Measurements from ENCODE around the gene SMYD3.
"Not testable (repeated sequence)": the region's sequence is repeated elsewhere in the genome, so short reads cannot be mapped to it uniquely, and the experiment has no call there.

The SMYD3 gene

DNA sequence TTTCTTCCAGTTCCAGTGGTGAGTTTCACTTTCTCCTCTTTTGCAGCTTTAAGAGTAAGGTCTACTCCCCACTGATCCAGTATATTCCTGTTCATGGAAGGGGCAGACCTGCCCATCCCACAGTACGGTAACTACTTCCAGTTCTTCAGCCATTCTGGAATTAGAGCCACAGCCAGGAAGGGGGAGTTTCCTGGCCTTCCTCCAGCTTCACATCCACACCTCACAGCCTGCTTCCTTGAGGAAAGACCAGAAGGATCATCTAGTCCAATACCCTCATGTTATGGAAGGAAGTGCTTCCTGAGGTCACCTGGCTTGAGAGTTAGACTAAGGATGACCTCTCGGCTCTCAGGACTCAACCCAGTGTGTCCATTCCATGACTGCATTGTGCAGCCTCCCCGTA lies 754.5 kb downstream of the SMYD3 start:
- Mint-ChIP-seq H3K27me3 (no peaks in the 10 kb centered on the region), H3K36me3 (peaks cover 2% of the 10 kb centered on the region), H3K27ac (no peak overlapping the region), H3K9me3 (peaks cover 9% of the 10 kb centered on the region), H3K4me1 (no peaks in the 10 kb centered on the region), H3K4me3 (no peak overlapping the region)
- CTCF ChIA-PET: no interaction called here
- no peak for DNase-seq

DNA sequence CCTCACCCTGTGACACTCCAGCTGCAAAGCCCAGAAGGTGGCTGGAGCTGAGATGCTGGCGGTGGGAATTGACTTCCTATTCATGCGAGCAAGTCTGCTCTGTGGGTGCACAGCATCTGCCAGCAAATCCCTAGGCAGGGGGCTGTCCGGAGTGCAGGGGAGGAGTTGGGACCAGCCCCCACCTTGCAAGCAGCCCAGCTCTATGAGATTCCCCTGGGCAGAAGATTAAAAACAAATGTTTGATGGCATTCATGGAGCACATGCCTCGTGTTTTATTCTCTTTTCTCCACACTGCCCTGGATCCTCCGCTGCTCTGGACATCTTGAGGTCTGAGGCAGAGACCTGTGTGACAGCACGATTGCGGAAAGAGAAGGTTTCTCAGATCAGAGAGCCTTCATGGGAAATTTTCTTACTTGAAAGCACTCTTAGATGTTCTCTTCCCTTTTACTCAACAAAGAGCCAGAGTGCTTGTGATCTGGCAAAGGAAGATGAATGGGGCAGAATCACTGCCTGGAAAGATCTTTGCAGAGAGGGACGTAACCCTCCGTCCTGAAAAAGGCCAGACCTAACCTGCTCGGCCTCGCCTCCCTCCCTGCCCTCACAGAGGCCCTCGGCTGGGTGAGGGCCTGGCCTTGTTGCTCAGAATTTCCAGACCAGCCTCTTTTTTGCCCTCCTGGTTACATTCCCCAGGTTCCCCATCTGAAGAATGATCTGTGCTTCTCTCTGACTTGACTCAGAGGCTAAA lies 755.2 kb downstream of the SMYD3 start:
- H3K27ac Mint-ChIP-seq: no peak overlapping the region
- H3K27me3 Mint-ChIP-seq: no peaks in the 10 kb centered on the region
- peaks cover 4% of the 10 kb centered on the region for H3K36me3 Mint-ChIP-seq
- no peaks in the 10 kb centered on the region for H3K4me1 Mint-ChIP-seq
- no peak for DNase-seq
- H3K9me3 Mint-ChIP-seq: peaks cover 11% of the 10 kb centered on the region
- CTCF ChIA-PET: no interaction called here
- no peak overlapping the region for H3K4me3 Mint-ChIP-seq

DNA sequence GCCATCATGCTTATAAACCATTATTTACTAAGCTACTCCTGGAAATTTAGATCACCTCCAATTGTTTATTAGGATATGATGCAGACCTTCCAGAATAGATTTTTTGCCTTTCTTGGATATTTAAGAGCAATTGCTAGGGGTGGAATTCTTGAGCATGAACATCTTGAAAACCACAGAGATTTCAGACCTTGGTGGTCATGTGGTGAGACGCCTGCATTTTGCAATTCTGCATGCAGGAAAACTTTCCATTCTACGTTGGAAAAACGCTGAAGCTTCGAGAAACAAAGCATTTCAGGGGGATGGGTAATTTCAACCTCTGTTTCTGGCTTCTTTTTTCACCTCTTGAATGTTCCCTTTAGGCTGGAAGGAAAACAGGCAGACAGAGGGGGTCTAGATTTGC lies 756.0 kb downstream of the SMYD3 start:
- Mint-ChIP-seq H3K4me3 (no peak overlapping the region), H3K4me1 (no peaks in the 10 kb centered on the region), H3K9me3 (peaks cover 11% of the 10 kb centered on the region), H3K27ac (no peak overlapping the region), H3K27me3 (no peaks in the 10 kb centered on the region), H3K36me3 (peaks cover 4% of the 10 kb centered on the region)
- CTCF ChIA-PET: no interaction called here
- no peak for DNase-seq

DNA sequence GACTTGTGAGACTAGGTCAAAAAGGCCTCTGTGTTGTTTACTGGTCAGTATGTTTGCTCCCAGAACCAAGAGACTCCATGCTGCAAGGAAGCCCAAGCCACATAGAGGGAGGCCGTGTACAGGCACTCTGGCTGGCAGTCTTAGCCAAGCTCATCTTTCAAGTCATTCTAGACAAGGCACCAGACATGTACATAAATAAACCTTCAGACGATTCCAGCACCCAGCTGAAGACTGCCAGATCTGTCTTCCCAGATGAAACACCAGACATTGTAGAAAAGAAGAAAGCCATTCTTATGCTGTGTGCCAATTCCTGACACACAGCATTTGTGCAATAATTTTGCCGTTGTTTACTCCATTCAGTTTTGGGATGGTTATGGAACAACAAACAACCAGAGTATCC lies 756.8 kb downstream of the SMYD3 start:
- CTCF ChIA-PET: no interaction called here
- Mint-ChIP-seq H3K4me3 (no peak overlapping the region), H3K36me3 (peaks cover 4% of the 10 kb centered on the region), H3K9me3 (peaks cover 10% of the 10 kb centered on the region), H3K27me3 (no peaks in the 10 kb centered on the region), H3K27ac (no peak overlapping the region), H3K4me1 (no peaks in the 10 kb centered on the region)
- no peak for DNase-seq

DNA sequence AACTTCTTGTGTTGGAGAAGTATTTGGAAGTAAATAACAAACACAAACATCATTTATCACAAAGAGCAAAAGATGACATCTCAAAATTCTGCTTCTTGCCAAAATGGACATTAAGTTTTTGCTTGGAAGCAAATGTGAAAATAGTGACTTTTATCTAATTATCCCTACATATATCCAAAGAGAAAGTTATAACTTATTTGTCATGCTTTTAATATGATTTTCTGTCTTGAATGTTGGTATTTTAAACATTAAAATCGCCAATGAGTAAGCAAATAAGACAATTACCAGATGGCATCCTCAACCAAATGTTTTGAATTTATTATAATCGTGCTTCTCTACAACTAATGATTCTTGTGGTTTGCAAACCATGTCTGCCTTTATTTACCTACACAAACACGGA lies 758.0 kb downstream of the SMYD3 start:
- Mint-ChIP-seq H3K4me1 (no peaks in the 10 kb centered on the region), H3K27ac (no peak overlapping the region), H3K9me3 (peaks cover 9% of the 10 kb centered on the region), H3K27me3 (no peaks in the 10 kb centered on the region), H3K4me3 (no peak overlapping the region), H3K36me3 (peaks cover 4% of the 10 kb centered on the region)
- CTCF ChIA-PET: no interaction called here
- DNase-seq: no peak

DNA sequence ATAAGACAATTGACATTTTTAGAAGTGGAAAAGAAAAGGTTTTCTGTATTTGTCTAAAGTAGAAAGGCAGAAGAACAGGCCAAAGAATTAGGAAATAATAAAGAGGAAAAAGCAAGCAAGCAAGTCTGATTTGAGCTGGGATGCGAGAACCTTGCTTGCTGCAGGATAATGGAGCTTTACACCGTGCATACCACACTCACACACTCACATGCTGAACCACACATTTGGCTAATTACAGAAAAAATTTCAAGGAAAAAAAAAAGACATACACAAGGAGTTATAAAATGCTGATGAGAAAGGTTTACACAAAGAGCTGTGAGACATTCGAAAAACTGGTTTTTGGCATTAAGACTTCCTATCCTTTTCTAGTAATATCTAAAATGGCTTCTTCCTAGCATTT lies 758.4 kb downstream of the SMYD3 start:
- no peaks in the 10 kb centered on the region for H3K4me1 Mint-ChIP-seq
- no peak overlapping the region for H3K27ac Mint-ChIP-seq
- CTCF ChIA-PET: no interaction called here
- DNase-seq: no peak
- peaks cover 4% of the 10 kb centered on the region for H3K36me3 Mint-ChIP-seq
- H3K4me3 Mint-ChIP-seq: no peak overlapping the region
- H3K9me3 Mint-ChIP-seq: peaks cover 9% of the 10 kb centered on the region
- no peaks in the 10 kb centered on the region for H3K27me3 Mint-ChIP-seq

DNA sequence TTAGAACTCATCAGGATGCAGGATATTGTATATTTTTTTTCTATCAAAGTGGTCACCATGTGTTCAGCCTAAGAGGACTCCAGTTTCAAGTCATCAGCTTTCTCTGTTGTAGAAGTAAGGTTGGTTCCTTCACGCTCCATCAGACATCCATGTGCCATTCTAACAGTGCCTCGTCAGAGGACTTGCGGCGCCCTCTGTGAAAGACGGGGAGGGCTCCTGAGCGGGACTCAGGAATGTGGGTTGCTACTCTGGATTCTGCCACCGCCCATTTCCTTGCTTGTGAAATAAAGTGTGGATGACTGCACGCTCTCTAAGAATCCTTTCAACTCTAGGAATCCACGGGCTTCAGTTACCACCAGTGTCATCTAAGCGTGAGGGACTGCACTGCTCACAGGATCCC lies 758.8 kb downstream of the SMYD3 start:
- CTCF ChIA-PET: no interaction called here
- peaks cover 4% of the 10 kb centered on the region for H3K36me3 Mint-ChIP-seq
- peaks cover 9% of the 10 kb centered on the region for H3K9me3 Mint-ChIP-seq
- H3K27me3 Mint-ChIP-seq: no peaks in the 10 kb centered on the region
- no peak overlapping the region for H3K27ac Mint-ChIP-seq
- no peak for DNase-seq
- H3K4me3 Mint-ChIP-seq: no peak overlapping the region
- H3K4me1 Mint-ChIP-seq: no peaks in the 10 kb centered on the region

DNA sequence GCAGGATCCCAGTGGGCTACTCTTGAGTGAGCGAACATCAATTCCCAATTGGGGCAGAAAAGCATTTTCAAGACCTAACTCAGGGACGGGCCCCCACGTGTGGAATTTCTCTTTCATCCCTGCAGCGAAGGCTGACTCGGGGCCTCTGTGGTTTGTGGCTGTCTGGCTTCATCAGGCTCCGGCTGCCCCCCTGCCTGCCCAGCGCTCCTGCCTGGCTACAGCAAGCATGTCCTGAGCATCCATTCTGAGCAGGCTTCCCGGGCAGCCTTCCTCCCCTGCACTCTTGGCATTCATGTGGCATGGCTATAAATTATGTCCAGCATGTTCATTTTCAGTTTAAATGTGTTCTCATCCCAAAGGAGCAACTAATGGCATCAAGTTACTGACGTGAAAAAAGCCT lies 764.2 kb downstream of the SMYD3 start:
- CTCF ChIA-PET: no interaction called here
- Mint-ChIP-seq H3K27ac (no peak overlapping the region), H3K36me3 (peaks cover 1% of the 10 kb centered on the region), H3K9me3 (peaks cover 11% of the 10 kb centered on the region), H3K27me3 (no peaks in the 10 kb centered on the region), H3K4me1 (no peaks in the 10 kb centered on the region), H3K4me3 (no peak overlapping the region)
- no peak for DNase-seq

DNA sequence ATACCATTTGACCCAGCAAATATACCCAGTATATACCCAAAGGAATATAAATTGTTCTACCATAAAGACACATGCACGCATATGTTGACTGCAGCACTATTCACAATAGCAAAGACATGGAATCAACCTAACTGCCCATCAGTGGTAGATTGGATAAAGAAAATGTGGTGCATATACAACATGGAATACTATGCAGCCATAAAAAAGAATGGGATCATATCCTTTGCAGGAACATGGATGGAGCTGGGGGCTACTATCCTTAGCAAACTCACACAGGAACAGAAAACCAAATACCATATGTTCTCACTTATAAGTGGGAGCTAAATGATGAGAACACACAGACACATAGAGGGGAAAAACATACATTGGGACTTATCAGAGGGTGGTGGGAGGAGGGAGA lies 766.7 kb downstream of the SMYD3 start:
- CTCF ChIA-PET, H3K27ac Mint-ChIP-seq, H3K36me3 Mint-ChIP-seq, H3K27me3 Mint-ChIP-seq, H3K4me1 Mint-ChIP-seq, H3K4me3 Mint-ChIP-seq, H3K9me3 Mint-ChIP-seq, DNase-seq: not testable (repeated sequence)

DNA sequence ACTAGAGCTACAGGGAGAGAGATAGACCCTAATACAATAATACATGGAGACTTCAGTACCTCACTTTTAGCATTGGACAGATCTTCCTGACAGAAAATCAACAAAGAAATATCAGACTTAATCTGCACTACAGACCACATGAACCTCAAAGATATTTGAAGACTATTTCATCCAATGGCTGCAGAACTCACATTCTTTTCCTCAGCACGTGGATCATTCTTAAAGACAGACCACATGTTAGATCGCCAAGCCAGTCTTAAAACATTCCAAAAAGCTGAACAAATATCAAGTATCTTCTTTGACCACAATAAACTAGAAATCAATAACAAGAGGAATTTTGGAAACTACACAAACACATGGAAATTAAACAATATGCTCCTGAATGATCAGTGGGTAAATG lies 776.3 kb downstream of the SMYD3 start:
- CTCF ChIA-PET: no interaction called here
- no peaks in the 10 kb centered on the region for H3K27me3 Mint-ChIP-seq
- no peak overlapping the region for H3K4me3 Mint-ChIP-seq
- H3K27ac Mint-ChIP-seq: no peak overlapping the region
- H3K36me3 Mint-ChIP-seq: no peaks in the 10 kb centered on the region
- H3K4me1 Mint-ChIP-seq: no peaks in the 10 kb centered on the region
- peaks cover 11% of the 10 kb centered on the region for H3K9me3 Mint-ChIP-seq
- DNase-seq: no peak

DNA sequence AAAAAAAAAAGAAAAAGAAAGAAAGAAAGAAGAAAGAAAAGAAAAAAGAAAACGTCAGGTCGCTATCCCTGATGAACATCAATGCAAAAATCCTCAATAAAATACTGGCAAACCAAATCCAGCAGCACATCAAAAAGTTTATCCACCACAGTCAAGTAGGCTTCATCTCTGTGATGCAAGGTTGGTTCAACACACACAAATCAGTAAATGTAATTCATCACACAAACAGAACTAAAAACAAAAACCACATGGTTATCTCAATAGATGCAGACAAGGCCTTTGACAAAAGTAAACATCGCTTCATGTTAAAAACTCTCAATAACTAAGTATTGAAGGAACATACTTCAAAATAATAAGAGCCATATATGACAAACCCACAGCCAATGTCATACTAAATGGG lies 779.0 kb downstream of the SMYD3 start:
- not testable (repeated sequence) for DNase-seq, H3K27ac Mint-ChIP-seq

DNA sequence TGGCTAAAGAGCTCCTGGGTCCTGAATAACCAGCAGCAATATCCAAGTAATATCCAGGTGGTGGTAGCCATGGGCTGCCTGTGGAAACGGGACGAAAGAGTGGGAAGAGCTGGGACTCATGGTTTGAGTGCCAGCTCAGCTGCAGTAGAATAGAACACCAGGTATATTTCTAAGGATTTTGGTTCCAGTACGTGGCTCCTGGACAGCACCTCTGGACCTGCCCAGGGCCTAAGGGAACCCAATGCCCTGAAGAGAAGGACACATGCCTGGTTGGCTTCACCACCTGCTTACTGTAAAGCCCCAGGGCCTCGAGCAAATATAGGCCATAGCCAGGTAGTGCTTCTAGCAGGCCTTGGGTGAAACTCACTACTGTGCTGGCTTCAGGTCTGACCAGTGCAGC lies 785.6 kb downstream of the SMYD3 start:
- Mint-ChIP-seq H3K4me1 (no peaks in the 10 kb centered on the region), H3K27me3 (no peaks in the 10 kb centered on the region), H3K9me3 (peaks cover 9% of the 10 kb centered on the region), H3K36me3 (no peaks in the 10 kb centered on the region), H3K27ac (no peak overlapping the region), H3K4me3 (no peak overlapping the region)
- CTCF ChIA-PET: no interaction called here
- DNase-seq: no peak

More for the DNA sequence above, 779.0 kb downstream of the SMYD3 start:
- H3K36me3 Mint-ChIP-seq, H3K4me1 Mint-ChIP-seq, H3K4me3 Mint-ChIP-seq, CTCF ChIA-PET, H3K27me3 Mint-ChIP-seq: not testable (repeated sequence)
- peaks cover 18% of the 10 kb centered on the region for H3K9me3 Mint-ChIP-seq

DNA sequence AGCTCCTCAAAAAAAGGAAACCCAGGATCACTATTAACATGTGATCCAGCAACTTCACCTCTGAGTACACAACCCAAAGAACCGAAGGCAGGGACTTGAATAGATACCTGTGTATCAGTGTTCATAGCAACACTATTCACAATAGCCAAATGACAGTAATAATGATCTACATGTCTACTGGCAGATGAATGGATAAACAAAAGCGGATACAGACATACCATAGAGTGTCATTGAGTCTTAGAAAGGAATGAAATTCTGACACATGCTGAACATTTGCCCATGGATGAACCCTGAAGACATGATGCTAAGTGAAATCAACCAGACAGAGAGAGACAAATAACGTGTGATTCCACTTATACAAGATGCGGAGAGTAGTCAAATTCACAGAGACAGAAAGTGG lies 788.1 kb downstream of the SMYD3 start:
- DNase-seq: no peak
- Mint-ChIP-seq H3K27ac (no peak overlapping the region), H3K4me3 (no peak overlapping the region)

DNA sequence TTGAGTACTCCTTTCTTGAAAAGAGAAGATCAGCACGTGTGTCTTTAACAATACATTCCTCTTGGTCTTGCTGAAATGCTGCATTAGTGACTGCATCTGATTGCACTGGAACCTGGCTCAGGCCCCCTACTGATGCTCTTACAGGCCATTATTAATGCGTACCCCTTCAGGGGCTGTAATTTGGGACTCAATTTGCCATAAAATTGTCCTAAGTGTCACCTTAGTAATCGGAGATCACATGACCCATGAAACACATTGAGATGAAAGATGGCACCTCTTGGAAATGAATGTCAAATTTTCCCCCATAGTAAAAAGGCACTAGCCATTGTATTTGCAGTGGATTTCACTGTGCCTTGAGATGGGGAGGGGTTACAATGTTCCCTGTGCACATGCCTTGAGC lies 789.0 kb downstream of the SMYD3 start:
- CTCF ChIA-PET: no interaction called here
- H3K27me3 Mint-ChIP-seq: no peaks in the 10 kb centered on the region
- no peaks in the 10 kb centered on the region for H3K36me3 Mint-ChIP-seq
- no peaks in the 10 kb centered on the region for H3K4me1 Mint-ChIP-seq
- peaks cover 1% of the 10 kb centered on the region for H3K9me3 Mint-ChIP-seq
- H3K27ac Mint-ChIP-seq: no peak overlapping the region
- no peak for DNase-seq
- no peak overlapping the region for H3K4me3 Mint-ChIP-seq

More for the DNA sequence above, 788.1 kb downstream of the SMYD3 start:
- H3K27me3 Mint-ChIP-seq: no peaks in the 10 kb centered on the region
- H3K36me3 Mint-ChIP-seq: no peaks in the 10 kb centered on the region
- CTCF ChIA-PET: no interaction called here
- H3K9me3 Mint-ChIP-seq: peaks cover 4% of the 10 kb centered on the region
- no peaks in the 10 kb centered on the region for H3K4me1 Mint-ChIP-seq

DNA sequence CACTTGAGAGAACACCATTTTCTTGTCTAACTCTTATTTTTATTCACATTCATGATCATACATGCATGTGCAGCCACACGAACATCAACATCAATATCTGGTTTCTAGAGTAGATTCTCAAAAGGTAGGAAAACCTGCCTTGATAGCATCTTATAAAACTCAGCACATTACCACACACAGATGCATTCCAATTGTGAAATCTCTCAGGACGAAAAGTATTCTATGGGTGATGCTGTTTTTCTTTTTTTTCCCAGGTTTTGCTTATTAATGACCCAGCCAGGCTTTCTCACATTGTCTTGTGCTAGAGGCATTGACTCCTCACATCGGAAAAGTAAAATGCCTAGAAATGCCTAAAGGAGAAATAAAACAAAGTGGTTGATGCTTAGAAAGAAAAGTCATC lies 789.5 kb downstream of the SMYD3 start:
- Mint-ChIP-seq H3K36me3 (no peaks in the 10 kb centered on the region), H3K4me1 (no peaks in the 10 kb centered on the region), H3K9me3 (peaks cover 1% of the 10 kb centered on the region), H3K27ac (no peak overlapping the region), H3K27me3 (no peaks in the 10 kb centered on the region), H3K4me3 (no peak overlapping the region)
- DNase-seq: no peak
- CTCF ChIA-PET: no interaction called here

DNA sequence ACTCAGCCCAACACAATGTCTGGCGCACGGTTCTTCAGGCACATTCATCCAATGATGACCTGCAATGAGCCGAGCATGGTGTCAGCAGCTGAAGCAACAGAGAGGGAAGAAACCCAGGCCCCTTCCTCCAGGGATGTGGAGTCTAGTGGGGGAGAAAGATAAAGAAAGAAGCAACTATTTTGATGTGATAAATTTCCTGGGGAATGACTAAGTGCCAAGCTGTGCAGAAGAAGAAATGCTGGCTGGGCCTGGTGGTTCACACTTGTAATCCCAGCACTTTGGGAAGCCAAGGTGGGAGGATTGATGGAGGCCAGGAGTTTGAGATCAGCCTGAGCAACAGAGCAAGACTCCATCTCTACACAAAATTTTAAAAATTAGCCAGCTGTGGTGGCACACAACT lies 790.5 kb downstream of the SMYD3 start:
- H3K4me3 Mint-ChIP-seq: no peak overlapping the region
- H3K4me1 Mint-ChIP-seq: no peaks in the 10 kb centered on the region
- H3K9me3 Mint-ChIP-seq: no peaks in the 10 kb centered on the region
- no peak for DNase-seq
- CTCF ChIA-PET: no interaction called here
- no peaks in the 10 kb centered on the region for H3K27me3 Mint-ChIP-seq
- no peak overlapping the region for H3K27ac Mint-ChIP-seq
- no peaks in the 10 kb centered on the region for H3K36me3 Mint-ChIP-seq

All from activated naive CD4-positive, alpha-beta T cell treated with anti-CD3 and anti-CD28 coated beads, Interleukin-2, amount 10 ng/mL, durations not matched to agents 7 days and 5 days (primary cell).